Cardiac muscle cell (in vitro differentiated cells and primary cell): Measurements from ENCODE around the gene CD48. TPM values are rescaled to one million over a fixed set of nuclear protein-coding genes. Genes with fewer than 3 reads are reported as not detected.

ENCODE experiments used
- DNase-seq, 2 donors: peaks; one replicate each; pipeline versions ENCODE4 v3.0.0 to v3.0.0-alpha.2; 2010 to 2017; ENCODE audit warnings: low read depth in 1 of 2, low spot score in 1 of 2
- H3K27ac ChIP-seq: fragments of 200-600 bp; sonication (generic); 2 replicates; pipeline ENCODE4 v1.5.1; 2016
- H3K27me3 ChIP-seq: fragments of 200-600 bp; sonication (generic); 2 replicates; pipeline ENCODE4 v1.6.0; 2016; ENCODE audit warnings: control low read depth
- H3K36me3 ChIP-seq: fragments of 200-600 bp; sonication (generic); 2 replicates; pipeline ENCODE4 v1.5.1; 2016; ENCODE audit warnings: control low read depth
- H3K4me1 ChIP-seq: fragments of 200-600 bp; sonication (generic); 2 replicates; pipeline ENCODE4 v1.8.1; 2017; ENCODE audit warnings: low read depth, mild to moderate bottlenecking, mixed run types
- H3K4me3 ChIP-seq: fragments of 200-600 bp; sonication (generic); 2 replicates; pipeline ENCODE4 v1.5.1; 2016; ENCODE audit warnings: mild to moderate bottlenecking
- H3K9me3 ChIP-seq: fragments of 200-600 bp; sonication (generic); 2 replicates; pipeline ENCODE4 v1.5.1; 2017; ENCODE audit warnings: low read depth, mild to moderate bottlenecking, control low read depth
- polyA plus RNA-seq: library from polyadenylated mRNA; unstranded; fragments of >200 nt; fragmentation: Nextera tagmentation; extraction: Ambion mirVana; gene quantifications from 2 replicates; pipeline ENCODE4 v1.2.1, GENCODE V29; 2016
- total RNA-seq: library from RNA; depleted of rRNA; stranded (reverse); fragments of >200 nt; gene quantifications from 2 replicates; pipeline ENCODE4 v1.2.3, GENCODE V29; 2016
- TF ChIP-seq, protein P1 (sequence below): IDR thresholded peaks from 2 replicates; pipeline ENCODE4 v1.5.1; 2012; ENCODE audit warnings: low read depth, mild to moderate bottlenecking, low read length

CD48 gene
- total and polyA plus RNA-seq, 2 experiments from 2014 or later: not detected

DNA sequence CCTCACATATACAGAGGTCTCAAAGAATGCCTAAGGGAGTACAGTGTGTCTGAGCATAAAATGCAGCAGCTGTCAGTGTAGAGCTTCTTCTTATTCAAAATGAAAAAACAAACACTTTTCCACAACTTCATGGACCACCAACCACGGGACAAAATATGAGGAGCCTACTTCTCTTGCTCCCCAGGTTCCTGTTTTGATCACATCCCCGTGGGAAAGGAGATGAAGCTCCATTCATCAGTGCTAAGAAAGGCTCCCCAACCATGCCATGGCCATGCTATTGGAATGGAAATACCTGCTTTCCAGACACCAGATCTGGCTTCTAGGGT lies 383 bp downstream of the CD48 start:
- DNase-seq: no peak
- no peak overlapping the region for H3K27ac ChIP-seq
- peaks cover 12% of the 10 kb centered on the region for H3K27me3 ChIP-seq
- peaks cover 17% of the 10 kb centered on the region for H3K4me1 ChIP-seq
- H3K36me3 ChIP-seq: no peaks in the 10 kb centered on the region
- H3K4me3 ChIP-seq: no peak overlapping the region
- TF ChIP-seq, protein P1, sequence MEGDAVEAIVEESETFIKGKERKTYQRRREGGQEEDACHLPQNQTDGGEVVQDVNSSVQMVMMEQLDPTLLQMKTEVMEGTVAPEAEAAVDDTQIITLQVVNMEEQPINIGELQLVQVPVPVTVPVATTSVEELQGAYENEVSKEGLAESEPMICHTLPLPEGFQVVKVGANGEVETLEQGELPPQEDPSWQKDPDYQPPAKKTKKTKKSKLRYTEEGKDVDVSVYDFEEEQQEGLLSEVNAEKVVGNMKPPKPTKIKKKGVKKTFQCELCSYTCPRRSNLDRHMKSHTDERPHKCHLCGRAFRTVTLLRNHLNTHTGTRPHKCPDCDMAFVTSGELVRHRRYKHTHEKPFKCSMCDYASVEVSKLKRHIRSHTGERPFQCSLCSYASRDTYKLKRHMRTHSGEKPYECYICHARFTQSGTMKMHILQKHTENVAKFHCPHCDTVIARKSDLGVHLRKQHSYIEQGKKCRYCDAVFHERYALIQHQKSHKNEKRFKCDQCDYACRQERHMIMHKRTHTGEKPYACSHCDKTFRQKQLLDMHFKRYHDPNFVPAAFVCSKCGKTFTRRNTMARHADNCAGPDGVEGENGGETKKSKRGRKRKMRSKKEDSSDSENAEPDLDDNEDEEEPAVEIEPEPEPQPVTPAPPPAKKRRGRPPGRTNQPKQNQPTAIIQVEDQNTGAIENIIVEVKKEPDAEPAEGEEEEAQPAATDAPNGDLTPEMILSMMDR: no peak
- H3K9me3 ChIP-seq: no peaks in the 10 kb centered on the region

GRCh38 chr1:160710517-160711252 lies 937 bp downstream of the CD48 start:
- DNase-seq: no peak
- Histone ChIP-seq H3K27ac (no peak overlapping the region), H3K27me3 (peaks cover 12% of the 10 kb centered on the region), H3K4me1 (peaks cover 14% of the 10 kb centered on the region), H3K9me3 (no peaks in the 10 kb centered on the region), H3K36me3 (no peaks in the 10 kb centered on the region), H3K4me3 (no peak overlapping the region)
- TF ChIP-seq, protein P1: no peak

DNA sequence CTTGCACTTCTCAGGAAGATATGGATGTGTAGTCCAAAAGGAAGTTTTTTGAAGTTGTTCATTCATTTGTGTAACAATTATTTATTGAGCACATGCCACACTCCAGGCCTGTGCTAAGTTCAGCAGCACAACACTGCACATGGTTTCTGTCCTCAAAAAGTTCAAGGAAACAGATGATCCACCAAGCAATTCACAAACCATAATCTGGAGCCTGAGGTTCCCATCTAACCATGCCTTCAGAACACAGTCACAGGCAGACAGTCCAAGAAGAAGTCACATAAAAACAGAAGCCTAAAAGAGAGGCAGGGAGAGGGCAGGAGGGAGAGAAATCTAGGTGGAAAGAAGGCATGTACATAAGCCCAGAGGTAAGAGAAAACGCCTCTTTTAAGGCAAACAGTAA lies 1.9 kb downstream of the CD48 start:
- Histone ChIP-seq H3K36me3 (no peaks in the 10 kb centered on the region), H3K9me3 (no peaks in the 10 kb centered on the region), H3K27ac (no peak overlapping the region), H3K4me1 (peaks cover 4% of the 10 kb centered on the region), H3K4me3 (no peak overlapping the region), H3K27me3 (peaks cover 12% of the 10 kb centered on the region)
- no peak for DNase-seq
- TF ChIP-seq, protein P1: no peak

- Histone ChIP-seq H3K4me3 (no peak overlapping the region), H3K36me3 (no peaks in the 10 kb centered on the region), H3K27me3 (peaks cover 12% of the 10 kb centered on the region), H3K9me3 (no peaks in the 10 kb centered on the region), H3K4me1 (peaks cover 4% of the 10 kb centered on the region), H3K27ac (no peak overlapping the region)
- TF ChIP-seq, protein P1: no peak
- DNase-seq: no peak
Measured at GRCh38 chr1:160708801-160709200, 2.8 kb downstream of the CD48 start.

DNA sequence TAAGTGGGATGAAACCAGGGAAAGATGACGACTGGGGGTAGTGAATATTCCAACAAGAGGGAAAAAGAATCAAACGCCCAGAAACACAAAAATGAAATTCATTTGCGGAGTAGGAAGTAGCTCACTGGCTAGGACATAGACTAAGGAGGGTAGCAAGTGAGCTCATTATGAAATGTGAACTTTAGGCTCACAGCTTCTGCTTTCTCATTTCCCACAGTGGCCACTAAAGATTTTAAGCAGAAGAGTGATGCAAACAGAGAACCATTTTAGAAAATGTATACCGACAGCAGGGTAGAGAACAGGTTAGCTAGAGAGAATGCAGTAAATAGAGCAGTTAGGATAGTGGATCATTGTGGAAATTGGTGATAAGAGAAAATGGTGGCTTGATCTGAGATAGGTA lies 3.5 kb downstream of the CD48 start:
- DNase-seq: no peak
- TF ChIP-seq, protein P1: no peak
- peaks cover 12% of the 10 kb centered on the region for H3K27me3 ChIP-seq
- H3K36me3 ChIP-seq: no peaks in the 10 kb centered on the region
- no peak overlapping the region for H3K4me3 ChIP-seq
- no peaks in the 10 kb centered on the region for H3K9me3 ChIP-seq
- peaks cover 4% of the 10 kb centered on the region for H3K4me1 ChIP-seq
- H3K27ac ChIP-seq: no peak overlapping the region
